GM12891 (cell line): ENCODE measurements around the gene NTPCR.

ENCODE experiments used
- DNase-seq: peaks from one replicate; pipeline ENCODE4 v3.0.0; 2011; ENCODE audit warnings: low spot score; ENCODE audit not compliant: insufficient read length
- FAIRE-seq: peaks from 2 replicates; lab custom pipeline; 2011; peaks lifted over from hg19 to GRCh38; lab: Jason Lieb, UNC
- PAX5 ChIP-seq: IDR thresholded peaks from 2 replicates; pipeline ENCODE4 v1.6.1; 2011; ENCODE audit warnings: low read length, moderate library complexity, mild to moderate bottlenecking; ENCODE audit not compliant: insufficient read depth, severe bottlenecking
- POLR2A ChIP-seq: IDR thresholded peaks from 2 replicates; pipeline ENCODE4 v1.6.1; 2011; ENCODE audit warnings: low read depth, low read length, control low read depth
- POLR2AphosphoS5 ChIP-seq: IDR thresholded peaks from 2 replicates; pipeline ENCODE4 v1.6.1; 2011; ENCODE audit warnings: low read depth, low read length, control low read depth
- POU2F2 ChIP-seq: IDR thresholded peaks from 2 replicates; pipeline ENCODE4 v1.6.1; 2011; ENCODE audit warnings: low read depth, mild to moderate bottlenecking, control low read depth, low read length, moderate library complexity
- SPI1 ChIP-seq: IDR thresholded peaks from 2 replicates; pipeline ENCODE4 v1.6.1; 2011; ENCODE audit warnings: low read depth, low read length, control low read depth
- TAF1 ChIP-seq: IDR thresholded peaks from 2 replicates; pipeline ENCODE4 v1.6.1; 2011; ENCODE audit warnings: low read depth, low read length, control low read depth

Gene NTPCR

DNA sequence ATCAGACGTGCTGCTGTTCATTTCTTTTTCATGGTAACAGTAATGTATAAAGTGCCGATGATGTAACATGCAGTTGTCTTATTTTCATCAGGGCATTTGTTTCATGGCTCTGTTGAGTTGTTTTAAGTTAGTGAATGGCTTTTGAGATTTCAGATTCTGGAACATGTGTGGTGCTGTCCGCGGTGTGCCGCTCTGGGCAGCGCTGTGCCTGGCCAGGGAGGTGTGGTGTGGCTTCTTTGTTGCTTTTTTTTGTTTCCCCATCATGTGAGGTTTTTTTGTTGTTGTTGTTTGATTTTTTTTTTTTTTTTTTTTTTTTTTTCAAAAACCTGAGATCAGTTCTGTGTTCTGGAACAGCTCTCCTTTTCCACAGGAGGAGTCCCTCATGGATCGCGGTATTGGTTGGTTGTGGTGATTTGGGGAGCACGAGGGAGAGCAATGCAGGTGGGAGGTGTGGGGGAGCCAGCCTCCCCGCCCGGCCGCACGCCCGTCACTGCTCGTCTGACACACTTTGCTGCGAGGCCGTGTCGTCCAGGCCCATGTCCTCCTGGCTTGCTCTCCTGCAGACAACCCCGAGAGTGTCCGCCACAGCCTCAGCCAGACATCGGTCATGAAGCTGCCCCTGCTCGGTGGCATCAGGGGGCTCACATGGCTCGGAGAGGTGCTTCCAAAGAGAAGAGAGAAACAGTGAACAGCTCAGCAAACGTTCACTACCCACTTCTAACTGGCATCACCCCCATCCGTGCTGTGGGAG lies 33.6 kb downstream of the NTPCR start:
- no peak for DNase-seq
- FAIRE-seq: no peak
- TF ChIP-seq POLR2AphosphoS5 (no peak), POU2F2 (no peak), TAF1 (no peak), POLR2A (no peak), SPI1 (no peak), PAX5 (no peak)

DNA sequence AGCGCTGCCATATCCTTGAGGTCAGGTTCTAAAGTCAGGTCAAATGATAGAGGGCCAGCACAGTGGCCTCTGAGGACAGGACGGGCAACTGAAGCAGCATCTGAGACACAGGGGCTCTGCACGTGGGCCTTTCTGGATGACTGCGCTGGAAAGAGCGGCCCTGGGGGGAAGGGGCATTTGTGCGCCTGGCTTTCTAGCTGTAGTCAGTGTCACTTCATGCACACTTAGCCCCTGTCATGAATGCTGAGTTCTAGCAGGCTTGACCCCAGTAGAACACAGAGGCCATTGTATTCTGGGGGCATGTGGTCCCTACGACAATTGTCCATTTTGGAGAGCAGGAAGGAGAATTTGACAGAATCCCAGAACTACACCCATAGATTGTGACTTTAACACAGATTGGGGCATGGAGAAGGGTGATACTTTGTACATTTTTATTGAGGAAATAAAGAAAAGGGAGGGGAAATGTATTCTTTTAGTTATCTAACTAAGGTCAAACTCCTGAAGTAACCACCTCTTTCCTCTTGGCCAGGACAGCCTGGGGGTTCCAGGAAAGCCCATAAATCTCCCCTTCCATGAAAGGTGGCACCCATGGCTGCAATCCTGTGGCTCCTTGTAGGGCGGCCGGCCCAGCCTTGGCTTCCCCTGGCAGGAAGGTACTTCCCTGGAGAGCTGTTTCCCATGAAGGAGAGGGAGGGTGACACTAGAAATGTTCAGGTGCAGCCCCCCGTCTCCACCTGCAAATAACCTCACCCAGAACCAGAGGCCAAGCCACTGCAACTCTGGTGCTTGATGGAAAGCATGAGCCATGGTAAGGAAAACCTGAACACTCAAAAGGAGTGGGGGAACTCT lies 34.4 kb downstream of the NTPCR start:
- DNase-seq (no peak), FAIRE-seq (no peak)
- TF ChIP-seq POLR2A (no peak), PAX5 (no peak), POLR2AphosphoS5 (no peak), POU2F2 (no peak), TAF1 (no peak), SPI1 (no peak)

DNA sequence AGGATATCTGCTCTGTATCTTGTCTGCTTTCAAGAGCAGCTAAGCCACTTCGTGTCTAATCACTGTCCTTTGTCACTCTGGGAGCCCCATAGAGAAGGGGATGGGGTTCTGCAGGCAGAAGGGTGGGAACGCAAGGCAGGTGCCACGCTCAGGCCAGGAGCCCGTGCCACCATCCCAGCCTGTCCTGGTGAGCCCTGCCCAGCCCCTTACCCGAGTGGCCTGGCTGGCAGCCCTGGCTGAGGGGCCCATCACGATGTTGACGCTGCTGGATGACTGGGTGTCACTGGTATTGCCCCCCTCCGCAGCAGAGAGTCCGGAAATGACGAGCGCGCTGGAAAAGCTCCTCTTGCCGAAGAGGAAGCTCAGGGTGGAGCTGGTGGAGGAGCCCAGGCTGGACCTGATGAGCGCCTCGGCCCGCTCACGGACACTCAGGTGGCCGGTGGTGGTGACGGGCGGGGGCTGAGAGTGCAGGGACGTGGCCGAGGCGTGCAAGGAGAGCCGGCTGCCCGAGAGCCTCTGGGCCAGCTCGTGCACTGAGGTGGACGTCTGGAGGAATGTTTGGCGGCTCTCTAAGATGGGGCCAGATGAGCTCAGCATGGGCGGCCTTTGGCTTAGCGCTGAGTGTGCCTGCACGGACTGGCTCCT lies 35.6 kb downstream of the NTPCR start:
- no peak for TF ChIP-seq POU2F2
- TF ChIP-seq PAX5: no peak
- TF ChIP-seq POLR2A: no peak
- no peak for TF ChIP-seq SPI1
- no peak for TF ChIP-seq TAF1
- TF ChIP-seq POLR2AphosphoS5: no peak
- FAIRE-seq (no peak), DNase-seq (no peak)

DNA sequence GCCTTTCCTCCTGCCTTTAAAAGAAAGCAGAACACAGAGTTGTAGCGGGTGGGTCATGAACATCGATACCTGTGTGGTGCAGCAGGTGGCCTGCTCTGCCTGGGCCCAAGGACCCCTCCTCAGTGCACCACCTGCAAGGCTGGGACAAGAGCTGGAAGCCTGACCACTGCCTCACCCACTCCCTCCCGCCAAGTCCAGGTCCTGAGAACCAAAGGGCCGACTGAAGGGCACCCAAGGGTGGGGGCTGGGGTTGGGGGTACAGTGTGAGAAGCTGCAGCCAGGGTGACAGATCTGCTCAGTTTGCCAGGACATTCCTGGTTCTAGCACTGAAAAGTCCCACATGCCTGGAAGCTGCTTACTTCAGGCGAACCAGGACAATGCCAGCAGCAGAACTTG lies 36.1 kb downstream of the NTPCR start:
- FAIRE-seq: no peak
- no peak for DNase-seq
- no peak for TF ChIP-seq TAF1
- no peak for TF ChIP-seq SPI1
- no peak for TF ChIP-seq POU2F2

DNA sequence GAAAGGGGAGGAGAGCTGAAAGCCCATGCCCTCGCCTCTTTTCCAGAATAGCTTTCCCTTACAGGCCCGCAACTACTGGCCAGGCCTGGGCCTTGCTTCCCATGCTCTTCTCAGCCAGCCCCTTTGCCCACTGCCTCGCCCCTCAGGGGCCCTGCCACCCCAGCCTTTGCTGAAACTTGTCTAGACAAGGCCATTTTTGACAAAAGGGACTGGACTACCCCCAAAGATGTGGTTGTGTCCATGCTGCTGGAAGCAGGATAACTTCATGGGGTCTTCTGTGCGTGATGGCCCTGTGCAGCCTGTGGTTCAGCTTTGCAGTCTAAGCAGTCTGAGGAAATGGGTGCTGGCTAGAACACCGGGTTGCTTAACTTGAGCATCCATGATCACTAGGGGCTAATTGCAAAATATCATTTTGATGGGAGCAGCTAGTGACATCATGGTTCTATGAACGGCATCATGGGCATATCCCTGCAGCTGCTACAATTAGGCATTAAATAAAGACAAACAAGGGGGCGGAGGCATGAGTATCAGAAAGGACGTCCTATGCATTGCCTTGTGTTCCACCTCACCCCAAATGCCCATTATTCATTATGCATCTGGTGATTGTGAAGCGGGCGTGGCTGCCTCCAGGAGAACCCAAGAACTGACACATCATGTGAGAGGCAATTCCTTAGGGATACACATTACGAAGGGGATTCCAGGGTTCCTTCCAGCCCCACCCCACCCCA lies 36.8 kb downstream of the NTPCR start:
- DNase-seq (no peak), FAIRE-seq (no peak)
- TF ChIP-seq POU2F2: no peak
- TF ChIP-seq PAX5: no peak
- no peak for TF ChIP-seq POLR2A
- TF ChIP-seq POLR2AphosphoS5: no peak
- TF ChIP-seq TAF1: no peak
- no peak for TF ChIP-seq SPI1

DNA sequence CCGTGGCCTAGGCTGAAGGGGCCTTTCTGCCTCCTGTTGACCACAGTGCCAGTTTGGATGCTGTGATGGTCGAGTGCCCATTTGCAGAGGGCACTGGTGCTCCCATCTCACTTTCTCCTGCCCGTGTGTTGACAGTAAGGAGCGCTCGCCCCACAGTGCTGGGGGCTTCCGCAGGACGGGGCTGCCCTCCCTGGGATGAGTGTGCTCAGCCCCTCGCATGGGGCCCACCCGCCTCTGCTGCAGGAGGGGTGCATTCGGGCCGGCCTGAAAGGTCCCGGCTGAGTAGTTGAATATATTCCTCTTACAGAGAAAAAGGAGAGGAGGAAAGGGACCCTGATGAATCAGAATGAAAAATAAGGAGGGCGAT lies 37.3 kb downstream of the NTPCR start:
- TF ChIP-seq POLR2A: no peak
- TF ChIP-seq SPI1: no peak
- no peak for TF ChIP-seq TAF1
- no peak for TF ChIP-seq PAX5
- TF ChIP-seq POU2F2: no peak
- TF ChIP-seq POLR2AphosphoS5: no peak
- DNase-seq: no peak
- FAIRE-seq: no peak

DNA sequence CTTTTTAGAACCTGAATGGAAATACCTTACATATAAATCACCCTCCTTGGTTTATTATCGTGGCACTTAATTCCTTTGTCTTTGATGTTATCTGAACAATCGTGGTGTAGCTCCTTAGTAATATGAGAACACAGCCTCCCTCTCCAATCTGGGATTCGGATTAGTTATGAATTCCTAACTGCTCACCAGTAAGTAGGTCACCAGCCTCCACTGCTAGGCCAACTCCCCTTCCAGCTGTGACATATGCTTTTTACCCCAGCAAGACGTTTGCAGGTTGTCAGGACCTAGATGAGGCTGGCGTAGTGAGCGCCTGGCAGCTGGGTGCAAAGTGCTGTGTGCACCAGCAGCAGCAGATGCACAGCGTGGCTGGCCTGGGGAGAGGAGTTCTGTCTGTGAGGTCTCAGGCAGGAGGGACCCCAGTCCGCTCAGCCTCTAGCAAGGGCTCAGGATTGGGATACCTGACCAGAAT lies 38.2 kb downstream of the NTPCR start:
- FAIRE-seq: no peak
- no peak for DNase-seq
- no peak for TF ChIP-seq SPI1
- TF ChIP-seq PAX5: no peak
- no peak for TF ChIP-seq POLR2AphosphoS5
- TF ChIP-seq TAF1: no peak
- no peak for TF ChIP-seq POLR2A
- no peak for TF ChIP-seq POU2F2

DNA sequence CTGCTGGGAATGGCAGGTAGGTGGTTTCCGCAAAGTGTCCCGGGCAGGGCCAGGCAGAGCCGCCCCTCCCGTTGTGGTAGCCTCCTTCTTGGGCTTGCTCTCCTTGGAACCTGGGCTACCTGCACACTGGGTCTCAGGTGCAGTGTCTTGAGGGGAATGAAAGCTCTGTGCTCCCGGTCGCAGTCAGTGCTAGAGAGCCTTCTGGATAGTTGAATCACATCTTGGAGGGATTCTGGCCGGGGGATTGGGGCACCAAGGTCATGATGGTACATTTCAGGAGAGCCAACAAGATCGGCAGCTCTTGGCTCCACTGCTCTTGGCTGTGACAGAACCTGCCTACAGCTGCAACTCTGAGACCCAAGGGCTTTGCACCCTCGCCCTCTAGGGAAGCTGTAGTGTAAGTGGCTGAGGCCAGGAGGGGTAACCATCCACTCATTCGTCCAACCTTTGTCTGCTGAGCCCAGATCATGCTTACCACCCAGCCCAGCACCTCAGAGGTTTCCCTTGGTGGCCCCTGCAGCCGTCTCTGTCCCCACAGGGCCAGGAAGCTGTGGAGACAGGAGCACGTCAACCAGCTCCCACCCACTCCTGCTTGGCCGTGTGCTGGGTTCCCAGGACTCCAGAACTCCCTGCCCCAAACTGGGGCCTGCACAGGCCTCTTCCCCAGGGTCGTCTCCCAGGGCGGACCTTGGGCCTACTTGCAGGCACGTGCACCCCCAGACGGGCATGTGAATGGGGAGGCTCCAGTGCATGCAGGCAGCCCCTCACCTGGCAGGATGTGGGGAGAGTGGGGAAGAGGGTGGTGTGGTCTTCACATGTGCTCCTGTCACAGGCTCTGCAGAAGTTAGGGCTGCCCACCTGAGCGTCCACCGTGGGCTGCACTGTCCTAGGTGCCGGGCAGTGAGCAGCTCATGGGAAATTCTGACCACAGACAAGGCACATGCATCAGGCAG lies 40.0 kb downstream of the NTPCR start:
- no peak for FAIRE-seq
- no peak for DNase-seq

DNA sequence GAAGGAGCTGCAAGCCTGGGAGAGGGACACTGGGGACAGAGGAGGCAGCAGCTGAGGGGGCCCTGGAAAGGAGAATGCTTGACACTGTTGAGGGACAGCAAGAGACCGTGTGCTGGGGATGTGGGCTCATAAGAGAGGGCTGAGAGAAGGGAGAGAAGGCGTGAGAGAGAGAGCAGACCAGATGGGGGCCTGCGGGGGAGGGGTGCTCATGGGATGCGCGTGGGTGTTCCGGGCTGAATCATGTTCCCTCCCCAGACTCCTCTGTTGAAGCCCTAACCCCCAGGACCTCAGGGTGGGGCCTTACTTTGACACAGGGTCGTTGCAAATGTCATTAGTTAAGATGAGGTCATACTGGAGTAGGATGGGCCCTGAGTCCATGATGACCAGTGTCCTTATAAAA lies 40.8 kb downstream of the NTPCR start:
- FAIRE-seq (no peak), DNase-seq (no peak)
- TF ChIP-seq POLR2AphosphoS5 (no peak), SPI1 (no peak), POU2F2 (no peak), TAF1 (no peak), POLR2A (no peak), PAX5 (no peak)

More for the DNA sequence above, 40.0 kb downstream of the NTPCR start:
- TF ChIP-seq TAF1 (no peak), PAX5 (no peak), POLR2AphosphoS5 (no peak), POLR2A (no peak), SPI1 (no peak), POU2F2 (no peak)
